Inferior parietal cortex (tissue), 1 donor: ENCODE results near the gene ADSS1.

Experiments used
- DNase-seq: peaks from one replicate; pipeline ENCODE4 v3.0.0-alpha.2; 2016; ENCODE audit errors: extremely low spot score

ADSS1 gene

GRCh38 chr14:104734051-104734587 is 10.1 kb downstream of the ADSS1 start:
- DNase-seq, result no peak

DNA sequence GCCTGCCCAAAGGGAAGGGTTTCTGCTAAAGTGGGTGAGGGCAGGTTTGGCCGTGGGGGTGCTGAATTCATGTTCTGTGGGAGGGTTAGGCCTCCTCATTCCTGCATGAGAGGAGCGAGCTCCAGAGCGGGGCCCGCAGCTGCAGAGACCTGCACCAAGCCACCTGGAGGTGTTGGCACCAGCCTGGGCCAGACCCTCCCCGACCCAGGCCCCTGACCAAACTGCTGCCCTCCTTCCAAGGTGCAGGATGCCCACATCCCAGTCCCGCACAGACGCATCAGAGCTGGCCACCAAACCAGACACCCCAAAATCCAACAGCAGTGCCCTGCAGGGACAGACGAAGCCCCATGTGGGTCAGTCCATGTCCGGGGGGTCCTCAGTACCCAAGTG is 10.6 kb downstream of the ADSS1 start:
- no peak for DNase-seq

- no peak for DNase-seq
Measured at GRCh38 chr14:104734991-104735779, 11.2 kb downstream of the ADSS1 start.

DNA sequence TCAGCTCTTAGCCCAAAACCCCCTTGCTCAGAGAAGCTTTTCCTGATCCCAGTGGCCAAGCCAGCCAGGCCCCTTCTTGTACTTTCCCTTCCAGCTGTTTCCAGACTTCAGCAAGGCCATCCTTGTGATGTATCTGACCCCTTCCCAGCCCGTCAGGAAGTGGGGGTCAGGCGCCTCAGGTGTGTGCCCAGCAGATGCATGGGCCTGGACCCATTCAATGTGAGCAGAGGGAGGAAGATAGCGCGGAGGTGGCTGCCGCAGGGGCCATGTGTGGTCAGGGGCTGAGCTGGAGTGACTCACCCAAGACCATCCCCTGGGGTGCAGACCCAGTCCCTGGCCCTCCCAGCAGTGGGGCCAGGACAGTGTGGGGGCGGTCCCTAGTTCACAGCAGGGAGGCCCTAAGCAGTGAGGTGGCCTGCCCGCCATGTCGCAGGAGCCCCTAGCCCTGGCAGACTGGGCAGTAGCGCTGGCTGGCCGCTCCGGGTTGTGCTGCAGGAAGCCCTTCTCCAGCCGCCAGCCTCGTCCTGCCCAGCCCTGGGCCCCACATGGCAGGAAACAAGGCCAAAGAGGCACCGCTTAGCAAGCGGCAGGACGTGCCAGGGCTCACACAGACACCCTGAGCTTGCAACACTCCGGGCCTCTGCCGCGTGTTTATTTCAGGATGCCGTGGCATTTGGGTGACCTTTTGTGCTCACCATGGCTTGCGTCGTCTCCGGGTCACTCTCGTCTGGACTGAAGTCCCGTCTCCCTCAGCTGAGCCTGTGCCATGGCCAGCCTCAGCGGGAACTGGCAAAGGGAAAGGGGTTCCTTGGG is 12.0 kb downstream of the ADSS1 start:
- no peak for DNase-seq

DNA sequence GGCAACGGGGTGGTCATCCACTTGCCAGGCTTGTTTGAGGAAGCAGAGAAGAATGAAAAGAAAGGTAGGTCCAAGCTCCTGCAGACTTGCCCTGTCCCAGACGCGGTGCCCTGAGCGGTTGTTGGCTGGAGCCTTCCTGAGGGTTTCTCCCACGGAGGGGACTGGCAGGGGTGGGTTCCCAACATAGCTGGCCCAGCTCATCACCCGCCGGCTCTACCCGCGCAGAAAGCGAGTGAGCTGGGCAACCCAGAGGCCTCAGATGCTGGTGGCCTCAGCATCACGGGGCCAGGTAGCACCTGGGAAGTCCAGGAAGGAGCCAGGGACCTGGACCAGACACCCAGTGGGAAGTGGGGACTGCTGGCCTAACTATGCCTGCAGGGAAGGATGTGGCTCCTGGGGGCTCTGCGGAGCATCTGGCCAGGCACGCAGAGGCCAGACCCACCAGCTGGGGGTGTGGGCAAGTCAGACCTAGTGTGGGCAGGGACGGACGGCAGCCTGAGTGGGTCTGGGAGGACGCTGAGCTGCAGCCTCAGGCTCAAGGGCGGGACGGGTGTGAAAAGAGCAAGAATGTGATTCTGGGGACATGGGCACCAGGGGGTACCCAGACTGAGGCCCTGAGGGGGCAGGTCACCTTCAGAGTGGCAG is 14.5 kb downstream of the ADSS1 start:
- DNase-seq, result no peak

DNA sequence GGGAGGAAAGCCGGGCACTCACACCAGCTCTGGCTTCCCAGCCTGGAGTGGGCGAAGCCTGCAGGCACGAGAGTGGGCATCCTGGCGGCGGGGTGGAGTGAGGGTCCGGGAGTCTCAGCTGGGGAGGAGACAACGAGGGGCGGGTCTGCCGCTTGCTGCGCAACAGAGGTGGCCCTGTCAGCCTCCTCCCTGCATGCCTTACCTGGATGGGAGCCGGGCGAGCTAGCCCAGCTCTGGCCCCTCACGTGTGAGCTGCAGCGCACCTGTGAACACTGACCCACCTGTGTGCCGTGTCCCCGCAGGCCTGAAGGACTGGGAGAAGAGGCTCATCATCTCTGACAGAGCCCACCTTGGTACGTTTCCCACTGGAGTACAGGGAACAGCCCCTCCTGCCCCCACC is 15.0 kb downstream of the ADSS1 start:
- DNase-seq, result no peak

DNA sequence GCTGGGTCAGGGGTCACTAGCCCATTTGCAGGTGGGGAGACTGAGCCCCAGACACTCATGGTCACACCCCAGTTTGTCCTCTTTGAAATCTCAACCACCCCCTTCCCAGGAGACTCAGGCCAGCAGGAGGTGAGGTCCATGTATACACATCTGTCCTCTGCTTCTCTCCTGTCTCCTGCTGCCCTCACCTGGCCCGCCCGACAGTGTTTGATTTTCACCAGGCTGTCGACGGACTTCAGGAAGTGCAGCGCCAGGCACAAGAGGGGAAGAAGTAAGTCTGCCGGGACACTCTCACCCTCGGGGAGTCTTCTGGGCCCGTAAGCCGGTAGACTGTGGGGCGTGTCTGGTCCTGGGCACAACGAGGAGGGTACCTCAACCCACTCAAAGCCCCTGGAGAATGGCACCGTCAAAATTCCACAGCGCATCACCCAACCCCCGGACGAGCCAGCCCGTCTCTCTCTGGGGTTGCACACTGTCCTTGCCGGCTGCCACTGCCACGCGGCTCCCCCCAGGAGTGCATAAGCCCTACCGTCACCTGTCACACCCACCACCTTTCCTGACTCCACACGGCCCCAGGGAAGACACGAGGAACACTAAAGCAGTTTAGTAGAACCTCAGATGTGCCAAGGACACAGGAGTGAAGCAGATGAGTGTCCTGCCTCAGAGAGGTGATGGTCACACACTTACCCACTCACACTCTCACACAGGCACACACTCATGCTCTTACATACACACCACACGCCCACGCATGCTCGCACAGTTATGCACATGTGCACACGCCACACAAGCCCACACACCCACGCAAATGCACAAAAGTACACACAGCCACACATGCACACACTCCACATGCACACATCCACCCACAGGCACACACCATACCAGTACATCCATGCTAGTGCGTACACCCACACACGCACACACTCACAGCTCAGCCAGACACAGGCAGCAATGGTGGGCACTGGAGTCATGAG is 15.8 kb downstream of the ADSS1 start:
- DNase-seq, result no peak

- no peak for DNase-seq
Measured at GRCh38 chr14:104741108-104741802, 17.2 kb downstream of the ADSS1 start.

- no peak for DNase-seq
Measured at GRCh38 chr14:104741803-104742251, 17.8 kb downstream of the ADSS1 start.

DNA sequence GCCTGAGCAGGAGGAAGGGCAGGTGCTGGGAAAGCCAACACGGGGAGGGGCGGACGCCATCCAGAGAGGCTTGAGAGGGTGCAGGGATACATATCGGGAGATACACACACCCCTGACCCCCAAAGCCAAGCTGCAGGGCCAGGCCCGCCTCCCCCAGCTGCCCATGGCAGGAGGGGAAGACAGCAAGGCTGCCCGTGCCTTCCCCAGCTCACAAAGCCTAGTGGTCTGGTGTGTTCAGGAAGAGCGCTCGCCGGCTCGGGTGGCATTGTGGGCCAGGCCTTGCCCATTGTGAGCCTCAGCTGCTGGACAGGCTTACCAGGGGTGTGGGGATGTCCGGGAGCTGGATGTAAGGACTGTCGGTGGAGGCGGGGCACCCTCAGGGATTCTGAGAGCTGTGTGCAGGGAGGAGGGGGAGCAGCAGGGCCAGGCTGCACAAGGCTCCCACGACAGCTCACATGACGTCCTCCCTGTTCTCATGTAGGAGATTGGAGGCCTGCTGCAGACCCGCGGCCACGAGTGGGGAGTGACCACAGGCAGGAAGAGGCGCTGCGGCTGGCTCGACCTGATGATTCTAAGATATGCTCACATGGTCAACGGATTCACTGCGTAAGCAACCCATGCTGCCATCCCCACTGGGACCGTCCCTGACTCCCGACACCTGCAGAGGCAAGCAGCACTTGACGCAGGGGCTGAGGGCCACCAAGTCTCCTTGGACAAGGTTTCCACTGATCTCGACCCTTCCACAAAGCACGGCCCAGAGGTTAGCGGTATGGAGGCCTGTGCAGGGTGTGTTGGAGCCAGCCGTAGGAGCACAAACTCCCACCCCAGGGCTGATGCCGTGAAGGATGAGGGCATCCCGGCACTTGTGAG is 18.8 kb downstream of the ADSS1 start:
- no peak for DNase-seq

DNA sequence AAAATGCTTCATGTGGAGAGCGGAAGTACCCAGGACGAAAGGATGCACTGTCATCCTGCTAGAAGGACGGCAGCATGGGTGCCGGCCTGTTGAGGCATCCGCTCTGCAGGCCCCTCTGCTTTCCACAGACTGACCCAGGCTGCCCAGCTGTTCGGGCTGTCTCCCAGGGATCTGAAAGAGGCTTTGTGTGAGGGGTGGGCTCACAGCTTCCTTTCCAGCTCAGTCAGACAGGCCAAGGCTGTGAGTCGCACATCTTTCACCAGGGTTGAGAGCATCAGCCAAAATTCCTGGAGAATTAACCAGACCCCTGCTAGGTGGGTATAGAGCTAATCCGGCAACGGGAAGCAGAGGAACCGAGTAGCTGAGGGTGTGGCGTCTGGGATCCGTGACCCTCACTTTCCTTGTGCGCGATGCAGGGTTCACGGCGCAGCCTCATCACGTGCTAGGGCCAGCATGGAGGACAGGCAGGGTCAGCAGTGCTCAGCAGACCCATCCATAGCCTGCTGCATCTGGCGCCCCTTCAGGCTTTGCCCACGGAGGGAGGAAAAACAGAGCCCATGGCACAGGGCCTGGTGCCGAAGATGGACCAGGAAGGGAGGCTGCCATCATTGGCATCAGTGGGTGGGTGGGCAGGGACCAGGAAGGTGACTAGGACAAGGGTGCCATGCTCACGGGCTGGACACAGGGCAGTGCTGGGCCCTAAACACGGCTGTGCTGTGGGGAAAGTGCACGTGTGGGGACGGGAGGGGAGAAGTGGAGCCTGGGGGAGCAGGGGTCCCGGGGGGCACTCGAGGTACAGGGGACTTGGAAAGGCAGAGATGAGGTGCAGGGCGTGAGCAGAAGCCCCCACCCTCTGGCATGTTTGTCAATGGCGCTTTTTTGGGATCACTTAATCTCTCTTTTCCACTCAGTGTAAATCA is 19.7 kb downstream of the ADSS1 start:
- no peak for DNase-seq

DNA sequence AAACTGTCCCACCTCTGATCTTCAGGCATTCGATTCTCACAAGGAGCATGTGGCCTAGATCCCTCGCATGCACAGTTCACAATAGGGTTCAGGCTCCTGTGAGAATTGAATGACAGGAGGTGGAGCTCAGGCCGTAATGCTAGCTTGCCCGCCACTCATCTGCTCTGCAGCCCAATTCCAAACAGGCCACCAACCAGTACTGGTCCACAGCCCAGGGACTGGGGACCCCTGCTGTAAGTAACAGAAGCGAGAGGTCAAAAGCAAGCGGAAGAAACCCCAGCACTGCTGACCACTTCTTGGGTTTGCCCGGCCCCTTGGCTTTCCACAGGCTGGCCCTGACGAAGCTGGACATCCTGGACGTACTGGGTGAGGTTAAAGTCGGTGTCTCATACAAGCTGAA is 20.5 kb downstream of the ADSS1 start:
- DNase-seq, result no peak

DNA sequence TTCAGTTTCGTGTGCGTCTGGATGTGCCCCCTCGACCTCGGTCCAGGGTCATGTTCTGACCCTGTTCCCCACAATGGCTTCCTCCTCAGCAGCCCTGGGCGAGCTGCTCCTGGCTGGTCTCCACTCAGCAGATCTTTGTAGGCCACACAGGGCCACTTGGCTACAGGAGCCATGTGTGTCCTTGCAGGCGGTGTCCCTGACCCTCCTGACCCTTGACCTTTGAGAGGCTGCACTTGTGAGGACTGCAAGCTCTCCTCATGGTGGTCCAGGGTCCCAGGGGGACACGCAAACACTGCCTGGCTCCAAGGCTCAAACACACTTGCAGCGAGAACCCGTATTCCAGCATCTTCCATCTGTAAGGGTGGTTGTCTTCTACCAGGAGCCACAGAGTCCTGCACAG is 21.4 kb downstream of the ADSS1 start:
- no peak for DNase-seq

DNA sequence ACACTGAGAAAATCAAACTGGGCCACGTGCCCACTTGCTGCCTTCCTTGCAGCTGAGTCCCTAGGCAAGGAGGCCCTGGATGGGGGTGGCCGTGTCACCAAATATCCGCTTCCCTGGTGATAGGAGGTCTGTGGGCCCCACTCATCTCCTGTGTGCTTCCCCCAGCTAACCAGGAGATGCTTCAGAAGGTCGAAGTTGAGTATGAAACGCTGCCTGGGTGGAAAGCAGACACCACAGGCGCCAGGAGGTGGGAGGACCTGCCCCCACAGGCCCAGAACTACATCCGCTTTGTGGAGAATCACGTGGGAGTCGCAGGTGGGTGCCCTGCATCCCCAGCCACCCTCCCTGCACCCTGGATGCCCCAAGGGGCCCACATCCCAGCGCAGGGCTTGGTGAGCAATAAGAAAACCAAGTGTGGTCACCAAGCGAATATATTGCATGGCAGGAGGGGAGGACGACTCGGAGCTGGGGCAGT is 22.1 kb downstream of the ADSS1 start:
- DNase-seq, result no peak

DNA sequence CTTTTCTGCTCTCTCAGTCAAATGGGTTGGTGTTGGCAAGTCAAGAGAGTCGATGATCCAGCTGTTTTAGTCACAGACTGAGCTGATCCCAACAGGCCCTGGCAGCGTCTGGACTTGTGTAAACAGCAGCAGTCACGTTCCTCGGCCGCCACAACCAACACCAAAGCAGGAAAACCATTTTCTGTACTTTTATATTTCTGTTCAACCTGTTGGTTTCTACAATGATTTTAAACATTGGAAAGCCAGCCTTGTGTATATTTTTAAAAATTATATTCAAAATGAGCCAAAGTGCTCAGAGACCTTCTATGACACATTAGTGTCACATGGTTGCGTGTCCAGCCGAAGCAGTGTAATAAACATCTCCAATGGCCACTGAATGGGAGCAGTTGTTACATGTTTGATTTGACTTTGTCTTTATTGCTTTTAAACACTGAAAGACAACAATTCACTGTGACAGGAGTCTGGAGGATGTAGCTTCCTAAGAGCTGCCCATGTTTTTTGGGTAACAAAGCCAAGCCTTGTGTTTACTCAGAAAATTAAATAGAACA is 23.0 kb downstream of the ADSS1 start:
- peak; percentile 29 for DNase-seq

DNA sequence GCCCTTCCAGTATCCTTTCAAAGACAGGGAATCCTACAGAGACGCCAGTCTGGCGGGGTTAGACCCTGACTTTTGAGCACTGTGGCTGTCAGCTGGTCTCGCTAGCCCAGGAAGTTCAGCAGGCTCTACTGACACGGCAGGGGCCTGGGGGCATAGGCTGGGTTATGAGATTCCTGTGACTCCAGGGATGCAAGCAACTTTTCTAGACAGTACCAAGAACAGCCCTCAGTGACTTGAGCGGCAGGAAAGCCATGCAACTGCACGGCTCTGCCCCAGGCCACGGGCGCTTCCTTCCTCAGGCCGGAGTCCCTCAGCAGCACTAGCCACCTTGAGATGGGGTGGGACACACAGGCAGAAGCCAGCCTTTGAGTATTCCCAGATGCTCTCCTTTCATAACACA is 23.8 kb downstream of the ADSS1 start:
- DNase-seq, result no peak

DNA sequence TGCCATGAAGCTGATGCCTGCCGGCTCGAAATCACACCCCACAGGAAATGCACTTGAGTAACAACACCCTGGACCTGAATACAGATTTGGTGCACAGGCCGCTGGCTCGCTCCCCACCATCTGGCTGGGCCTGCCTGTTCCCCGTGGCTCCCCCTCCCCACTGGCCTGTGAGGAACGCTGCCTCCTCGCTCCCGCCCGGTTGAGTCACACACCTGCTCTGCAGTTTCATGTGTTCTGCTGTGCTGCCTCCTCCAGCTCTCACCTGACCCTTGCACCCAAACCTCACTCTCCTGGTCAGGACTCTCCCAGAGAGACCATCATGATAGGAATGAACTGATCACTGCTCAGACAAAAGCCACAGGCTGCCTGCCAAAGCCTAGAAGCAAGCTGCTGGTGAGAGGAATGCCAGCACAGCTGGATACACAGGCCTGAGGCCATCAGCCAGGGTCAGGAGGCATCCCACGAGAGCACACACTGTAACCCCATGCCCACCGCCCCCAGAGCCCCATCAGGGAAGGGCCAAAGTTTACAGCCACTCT is 25.2 kb downstream of the ADSS1 start:
- peak; percentile 36 for DNase-seq
